ENCODE results near the gene FKBP10. TPM values are rescaled to one million over a fixed set of nuclear protein-coding genes. Genes with fewer than 3 reads are reported as not detected.

FKBP10 gene
- total and polyA plus RNA-seq, 9 of the 15 experiments (the other 6 are each of a cell fraction or from before 2014, with no cell fraction given): 0.03 to 3.0 (median 1.4) TPM; not detected in 1

DNA sequence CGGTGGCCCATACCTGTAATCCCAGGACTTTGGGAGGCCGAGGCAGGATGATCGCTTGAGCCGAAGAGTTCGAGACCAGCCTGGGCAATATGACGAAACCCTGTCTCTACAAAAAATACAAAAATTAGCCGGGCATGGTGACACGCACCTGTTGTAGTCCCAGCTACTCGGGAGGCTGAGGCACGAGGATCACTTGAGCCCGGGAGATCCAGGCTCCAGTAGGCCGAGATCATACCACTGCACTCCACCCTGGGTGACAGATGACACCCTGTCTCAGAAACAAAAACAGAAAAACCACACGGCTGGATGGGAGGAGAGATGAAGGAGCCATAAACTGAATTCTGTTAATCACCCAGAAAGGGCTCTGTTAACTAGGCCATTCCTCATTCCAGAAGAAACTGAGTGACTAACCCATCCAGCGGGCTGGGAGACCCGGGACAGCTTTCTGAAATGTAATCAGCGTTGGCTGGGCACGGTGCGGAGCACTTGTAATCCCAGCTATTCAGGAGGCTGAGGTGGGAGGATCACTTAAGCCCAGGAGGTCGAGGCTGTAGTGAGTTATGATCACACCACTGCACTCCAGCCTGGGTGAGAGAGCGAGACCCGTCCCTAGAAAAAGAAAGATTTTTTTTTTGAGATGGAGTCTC lies 23.9 kb downstream of the FKBP10 start:
- Histone ChIP-seq H3K4me1 (replicated peaks in 1 of 2; ENCODE audit: control insufficient read depth in 2 of 2, insufficient read depth in 2 of 2, low read length in 2 of 2) (peaks cover 7 to 15% of the 10 kb centered on the region in 2 experiments; a peak in 4 of 5 replicates), H3K36me3 (ENCODE audit: control insufficient read depth, insufficient read depth, low read length) (peaks cover 25% of the 10 kb centered on the region; the same call in 2 of the 3 replicates), H3K4me3 (peak overlapping the region; percentile 77), H3K4me2 (ENCODE audit: insufficient read depth, low read length) (peak overlapping the region; percentile 89), H2AFZ (ENCODE audit: low read depth, low read length) (peak overlapping the region; percentile 92), H4K20me1 (replicated peaks; ENCODE audit: control insufficient read depth, insufficient read depth, low read length) (no peaks in the 10 kb centered on the region), H3K27me3 (ENCODE audit: control insufficient read depth in 2 of 2, insufficient read depth in 2 of 2, low read length in 2 of 2) (no peaks in the 10 kb centered on the region), H3K79me2 (ENCODE audit: control insufficient read depth, insufficient read depth, low read length) (peaks cover 17% of the 10 kb centered on the region), H3K9me3 (replicated peaks; ENCODE audit: control insufficient read depth, insufficient read depth, low read depth, low read length) (no peaks in the 10 kb centered on the region), H3K9me1 (ENCODE audit: control insufficient read depth, insufficient read depth, low read length) (no peaks in the 10 kb centered on the region), H3K9ac (ENCODE audit: insufficient read depth in 1 of 2, low read depth in 2 of 2, low read length in 2 of 2) (peak overlapping the region; percentile 47 to 53; a peak in 3 of 4 replicates), H3K27ac (ENCODE audit: extremely low read depth, low read depth, low read length) (peak overlapping the region; percentile 3; the same call in 1 of the 3 replicates)
- FAIRE-seq (no peak), ATAC-seq (peak; percentile 3; the same call in 1 of the 3 replicates), DNase-seq (ENCODE audit: extremely low read depth in 1 of 4, low spot score in 3 of 4) (no peak)
- intact Hi-C loops (cut with micrococcal nuclease): no loop called here
- in situ Hi-C loops (cut with MboI): no loop called here
- ChIA-PET CTCF (ENCODE audit: low intra/inter-chr PET ratio) (no interaction called here), POLR2A (interaction anchor here (0.7 to 1.7 kb wide), 3 partner anchors 12 to 342 kb away, joined by 3 to 6 read pairs (median 4); no protein-coding TSS in a partner anchor)
- WGBS (ENCODE audit: insufficient coverage, low coverage, missing lambda C conversion rate): 32% methylated on average over 21 of the region's 21 CpGs
- no TSS peak for BruUV-seq (replicated peaks)
- TF ChIP-seq SMARCE1 (IDR thresholded peaks at IDR 0.05) (no peak), DACH1 (IDR thresholded peaks at IDR 0.05; ENCODE audit: partially characterized antibody) (no peak), MGA (IDR thresholded peaks at IDR 0.05) (peak; percentile 34; the same call in 1 of the 2 replicates), MEF2A (IDR thresholded peaks at IDR 0.05; ENCODE audit: control insufficient read depth, low read depth, low read length) (no peak), ZNF395 (CRISPR knock-in tag; IDR thresholded peaks at IDR 0.05) (0 out of 2 replicates have a peak, but pooled peaks have one; percentile 5)
- TF ChIP-seq, protein P1, sequence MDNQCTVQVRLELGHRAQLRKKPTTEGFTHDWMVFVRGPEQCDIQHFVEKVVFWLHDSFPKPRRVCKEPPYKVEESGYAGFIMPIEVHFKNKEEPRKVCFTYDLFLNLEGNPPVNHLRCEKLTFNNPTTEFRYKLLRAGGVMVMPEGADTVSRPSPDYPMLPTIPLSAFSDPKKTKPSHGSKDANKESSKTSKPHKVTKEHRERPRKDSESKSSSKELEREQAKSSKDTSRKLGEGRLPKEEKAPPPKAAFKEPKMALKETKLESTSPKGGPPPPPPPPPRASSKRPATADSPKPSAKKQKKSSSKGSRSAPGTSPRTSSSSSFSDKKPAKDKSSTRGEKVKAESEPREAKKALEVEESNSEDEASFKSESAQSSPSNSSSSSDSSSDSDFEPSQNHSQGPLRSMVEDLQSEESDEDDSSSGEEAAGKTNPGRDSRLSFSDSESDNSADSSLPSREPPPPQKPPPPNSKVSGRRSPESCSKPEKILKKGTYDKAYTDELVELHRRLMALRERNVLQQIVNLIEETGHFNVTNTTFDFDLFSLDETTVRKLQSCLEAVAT (IDR thresholded peaks at IDR 0.05): no peak

All from K562 (cell line).